Thyroid gland (tissue), 4 donors: ENCODE measurements around the gene POLR3F.

Experiments used
- CTCF ChIP-seq, 6 experiments: fragments of 200-600 bp in 3 of 6; fragments of 450-650 bp in 3 of 6; sonication (generic) in 3 of 6; IDR thresholded peaks; one replicate each; pipeline ENCODE4 v1.5.1; 2016 to 2019; ENCODE audit warnings: antibody characterized with exemption in 6 of 6, mild to moderate bottlenecking in 2 of 6, inconsistent platforms in 1 of 6, moderate library complexity in 1 of 6
- POLR2A ChIP-seq, 2 donors: fragments of 450-650 bp; IDR thresholded peaks; one replicate each; pipeline ENCODE4 v1.6.1; 2017; ENCODE audit warnings: antibody characterized with exemption in 2 of 2, mild to moderate bottlenecking in 2 of 2, moderate library complexity in 1 of 2

GRCh38 chr20:18532626-18533025, 65.4 kb downstream of the POLR3F start:
- TF ChIP-seq CTCF (IDR thresholded peaks at IDR 0.05) (no peak), POLR2A (IDR thresholded peaks at IDR 0.05) (no peak)
